Activated CD8-positive, alpha-beta T cell treated with anti-CD3 and anti-CD28 coated beads, Interleukin-2, amount 10 ng/mL, durations not matched to agents 7 days and 5 days (primary cell): Measurements from ENCODE around the gene FBXW12. TPM values are rescaled to one million over a fixed set of nuclear protein-coding genes. Genes with fewer than 3 reads are reported as not detected.
A peak's percentile ranks its signal among the peaks of the same experiment; 100 is the strongest.
"Not testable (repeated sequence)": the region's sequence is repeated elsewhere in the genome, so short reads cannot be mapped to it uniquely, and the experiment has no call there.

Experiments
- ATAC-seq: fragments of 150-1000 bp; cut with Tn5 transposase; one replicate; pipeline ENCODE4 v1.10.0; 2021; ENCODE audit warnings: moderate library complexity
- CTCF ChIA-PET: fragments of 350-600 bp; sonication (Branson Sonifier 250); formaldehyde crosslinking; loops from one replicate; lab custom pipeline; 2021; ENCODE audit warnings: antibody characterized with exemption; lab: Charles Lee
- POLR2A ChIA-PET: fragments of 350-600 bp; sonication (Branson Sonifier 250); formaldehyde crosslinking; loops from one replicate; lab custom pipeline; 2021; ENCODE audit warnings: antibody characterized with exemption; lab: Charles Lee
- DNase-seq: peaks from one replicate; pipeline ENCODE4 v3.0.0-alpha.2; 2020
- H3K27ac Mint-ChIP-seq: one replicate; pipeline ENCODE4 v1.8.0; 2021; ENCODE audit warnings: mild to moderate bottlenecking, mixed read lengths
- H3K27me3 Mint-ChIP-seq: one replicate; pipeline ENCODE4 v1.8.0; 2021; ENCODE audit warnings: low read depth, mixed read lengths
- H3K36me3 Mint-ChIP-seq: one replicate; pipeline ENCODE4 v1.8.0; 2021; ENCODE audit warnings: low read depth, mixed read lengths
- H3K4me1 Mint-ChIP-seq: one replicate; pipeline ENCODE4 v1.8.0; 2021; ENCODE audit warnings: low read depth, mixed read lengths
- H3K4me3 Mint-ChIP-seq: one replicate; pipeline ENCODE4 v1.8.0; 2021; ENCODE audit warnings: mild to moderate bottlenecking, mixed read lengths
- H3K9me3 Mint-ChIP-seq: one replicate; pipeline ENCODE4 v1.8.0; 2022; ENCODE audit warnings: mixed read lengths; ENCODE audit not compliant: insufficient read depth
- total RNA-seq, 2 experiments: library from RNA; stranded (reverse); gene quantifications; one replicate each; pipeline ENCODE4 v1.2.3, GENCODE V29; 2021

FBXW12 gene
- total RNA-seq, 2 experiments from 2014 or later, result not detected

DNA sequence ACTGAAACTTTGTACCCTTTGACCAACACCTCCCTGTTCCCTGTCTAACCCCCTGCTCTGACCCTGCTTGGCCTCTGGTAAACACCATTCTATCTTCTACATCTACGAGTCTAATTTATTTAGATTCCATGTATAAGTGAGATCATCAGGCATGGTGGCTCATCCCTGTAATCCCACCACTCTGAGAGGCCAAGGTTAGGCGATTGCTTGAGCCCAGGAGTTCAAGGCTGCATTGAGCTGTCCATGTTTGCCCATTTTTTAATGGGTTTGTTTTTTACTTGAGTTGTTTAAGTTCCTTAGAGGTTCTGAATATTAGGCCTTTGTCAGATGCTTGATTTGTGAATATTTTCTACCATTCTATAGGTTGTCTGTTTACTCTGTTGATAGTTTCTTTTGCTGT is 16.9 kb downstream of the FBXW12 start:
- Mint-ChIP-seq H3K4me3 (no peak overlapping the region), H3K27ac (no peak overlapping the region), H3K36me3 (no peaks in the 10 kb centered on the region), H3K27me3 (peaks cover 54% of the 10 kb centered on the region), H3K4me1 (no peaks in the 10 kb centered on the region), H3K9me3 (no peaks in the 10 kb centered on the region)
- POLR2A ChIA-PET, result no interaction called here
- CTCF ChIA-PET, result interaction anchor here (1.9 to 2.2 kb wide), 2 partner anchors 11 to 47 kb away, joined by 10 to 11 read pairs; no protein-coding TSS in a partner anchor
- no peak for ATAC-seq
- no peak for DNase-seq

DNA sequence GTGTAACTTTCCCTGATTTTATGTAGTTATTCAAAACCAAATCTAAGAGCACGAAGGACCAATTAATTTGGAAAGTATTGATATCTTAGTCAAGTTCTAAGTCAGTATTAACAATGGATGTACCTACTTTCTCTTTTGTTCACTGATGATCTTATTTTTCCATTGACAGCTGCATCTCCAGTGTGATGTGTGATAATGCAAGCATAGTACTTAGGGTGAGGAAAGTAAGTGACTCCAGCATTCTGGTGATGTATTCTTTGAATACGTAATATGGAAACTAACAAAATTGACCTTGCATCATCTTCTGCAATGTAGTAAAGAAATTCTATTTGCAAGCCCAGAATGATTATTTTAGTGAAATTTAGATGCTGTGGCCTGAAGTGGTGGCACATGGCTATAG is 22.4 kb downstream of the FBXW12 start:
- no peaks in the 10 kb centered on the region for H3K9me3 Mint-ChIP-seq
- POLR2A ChIA-PET, result no interaction called here
- H3K4me1 Mint-ChIP-seq, result peaks cover 2% of the 10 kb centered on the region
- H3K27ac Mint-ChIP-seq, result no peak overlapping the region
- H3K27me3 Mint-ChIP-seq, result peaks cover 31% of the 10 kb centered on the region
- no peaks in the 10 kb centered on the region for H3K36me3 Mint-ChIP-seq
- CTCF ChIA-PET, result interaction anchor here (1.3 to 4.2 kb wide), 2 partner anchors 42 to 113 kb away, joined by 3 to 22 read pairs; no protein-coding TSS in a partner anchor
- DNase-seq (no peak), ATAC-seq (no peak)
- no peak overlapping the region for H3K4me3 Mint-ChIP-seq

DNA sequence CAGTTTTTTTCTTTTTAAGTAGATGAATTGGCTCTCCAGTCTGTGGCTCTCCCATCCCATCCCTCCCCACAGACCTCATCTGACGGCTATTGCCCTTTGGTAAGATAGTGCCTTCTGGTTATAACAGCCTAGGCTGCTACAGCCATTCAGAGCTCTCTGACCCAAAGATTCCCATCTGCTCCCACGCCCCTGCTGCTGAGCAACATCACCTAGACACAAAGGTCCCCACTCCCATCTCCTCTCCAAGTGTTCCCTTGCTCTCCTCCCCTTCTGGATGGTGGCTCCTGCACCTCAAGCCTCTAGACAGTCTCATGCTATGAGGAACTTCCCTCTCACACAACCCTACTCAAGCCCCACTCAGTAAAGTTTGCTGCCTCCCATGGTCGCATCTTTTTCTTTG is 23.7 kb downstream of the FBXW12 start:
- Mint-ChIP-seq H3K27ac (no peak overlapping the region), H3K4me3 (no peak overlapping the region)
- no peak for ATAC-seq

DNA sequence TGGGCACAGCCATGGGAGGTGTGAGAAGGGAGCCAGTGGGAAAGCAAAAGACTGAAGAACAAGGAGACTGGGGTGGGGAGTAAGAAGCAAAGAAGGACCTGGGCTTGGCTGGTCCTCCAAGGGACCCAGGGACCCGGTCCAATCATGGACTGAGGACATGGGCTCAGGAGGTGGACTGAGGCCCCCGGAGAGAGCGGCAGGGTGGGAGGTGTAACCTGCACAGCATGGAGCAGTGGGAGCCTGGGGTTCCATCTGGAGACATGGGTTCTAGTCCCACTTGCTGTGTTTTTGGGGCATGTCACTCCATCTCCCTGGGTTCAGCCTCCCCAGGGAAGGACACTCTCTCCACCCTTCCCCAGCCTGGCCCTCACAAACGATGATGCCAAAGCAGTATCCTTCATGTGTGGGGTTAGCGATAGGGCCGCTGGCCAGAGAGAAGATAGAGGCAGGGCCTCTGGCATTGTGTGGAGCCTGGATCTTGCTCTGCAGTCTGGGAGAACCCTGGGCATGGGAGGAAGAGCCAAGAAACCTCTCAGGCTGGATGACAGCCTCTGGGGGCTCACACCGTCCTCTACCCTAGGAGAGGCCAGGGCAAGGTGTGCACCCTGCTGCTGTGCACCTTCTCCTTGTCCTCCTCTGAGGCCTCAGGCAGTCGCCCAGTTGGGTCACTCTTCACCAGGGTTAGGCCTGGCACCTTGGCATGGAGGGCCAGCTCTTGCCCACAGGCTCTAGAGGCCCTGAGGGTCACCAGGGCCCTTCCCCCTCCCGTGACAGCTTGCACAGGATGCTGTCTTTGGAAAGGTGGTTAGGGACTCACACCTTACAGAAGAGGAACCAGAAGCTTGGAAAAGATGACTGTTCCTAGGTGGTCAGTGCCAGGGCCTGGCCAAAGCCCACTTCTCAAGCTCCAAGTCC is 26.0 kb downstream of the FBXW12 start:
- CTCF ChIA-PET, result interaction anchor here (4.0 to 11.6 kb wide), 4 partner anchors 36 to 157 kb away, joined by 22 to 342 read pairs (median 112); partner anchors contain the start of genes PFKFB4 and PLXNB1
- Mint-ChIP-seq H3K4me1 (peaks cover 2% of the 10 kb centered on the region), H3K27me3 (peaks cover 12% of the 10 kb centered on the region), H3K4me3 (no peak overlapping the region), H3K27ac (no peak overlapping the region), H3K9me3 (no peaks in the 10 kb centered on the region), H3K36me3 (no peaks in the 10 kb centered on the region)
- no peak for ATAC-seq
- peak; percentile 18 for DNase-seq
- POLR2A ChIA-PET, result no interaction called here

More for the DNA sequence above, 23.7 kb downstream of the FBXW12 start:
- no peak for DNase-seq
- Mint-ChIP-seq H3K4me1 (peaks cover 2% of the 10 kb centered on the region), H3K36me3 (no peaks in the 10 kb centered on the region), H3K9me3 (no peaks in the 10 kb centered on the region), H3K27me3 (peaks cover 23% of the 10 kb centered on the region)
- POLR2A ChIA-PET, result interaction anchor here (0.6 kb wide), 1 partner anchor 154 kb away, joined by 3 read pairs; no protein-coding TSS in a partner anchor
- CTCF ChIA-PET, result interaction anchor here (4.2 kb wide), 1 partner anchor 40 kb away, joined by 22 read pairs; no protein-coding TSS in a partner anchor

DNA sequence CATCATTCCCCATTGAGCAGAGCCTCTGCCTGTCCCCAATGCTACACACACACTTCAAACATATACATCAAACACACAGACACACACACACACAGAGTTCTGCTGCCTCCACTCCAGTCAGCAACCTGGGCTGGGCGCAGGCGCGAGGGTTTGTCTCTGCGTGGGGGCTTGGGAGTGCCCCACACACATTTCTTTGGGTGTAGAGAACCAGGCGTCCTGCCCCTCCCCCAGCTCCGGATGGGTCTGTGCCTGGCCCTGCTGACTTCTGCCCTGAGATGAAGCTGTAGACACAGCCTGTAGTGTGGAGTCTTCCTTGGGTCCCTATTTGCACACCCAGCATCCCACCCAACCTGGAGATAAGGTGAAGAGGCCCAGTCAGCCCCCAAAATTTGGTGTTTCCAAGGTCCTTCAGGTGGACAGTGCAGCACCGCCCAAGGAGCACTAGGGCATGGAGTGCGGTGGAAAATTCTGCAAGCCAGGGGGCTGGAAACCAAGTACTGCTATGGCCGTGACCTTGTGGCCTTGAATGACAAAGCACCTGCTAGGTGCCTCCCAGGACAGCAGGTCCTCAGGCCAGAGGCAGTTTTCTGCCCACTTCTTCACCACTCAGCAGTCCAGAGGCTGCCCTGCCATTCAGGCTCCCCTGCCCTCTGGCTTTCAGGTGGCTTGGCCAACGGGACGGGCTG is 26.8 kb downstream of the FBXW12 start:
- Mint-ChIP-seq H3K36me3 (no peaks in the 10 kb centered on the region), H3K27ac (no peak overlapping the region), H3K4me3 (no peak overlapping the region), H3K4me1 (peaks cover 2% of the 10 kb centered on the region), H3K9me3 (no peaks in the 10 kb centered on the region), H3K27me3 (peaks cover 9% of the 10 kb centered on the region)
- CTCF ChIA-PET, result interaction anchor here (0.9 to 11.6 kb wide), 7 partner anchors 35 to 238 kb away, joined by 3 to 342 read pairs (median 29); partner anchors contain the start of genes PFKFB4 and PLXNB1
- DNase-seq (peak; percentile 18), ATAC-seq (no peak)
- POLR2A ChIA-PET, result interaction anchor here (0.6 kb wide), 1 partner anchor 124 kb away, joined by 4 read pairs; no protein-coding TSS in a partner anchor

DNA sequence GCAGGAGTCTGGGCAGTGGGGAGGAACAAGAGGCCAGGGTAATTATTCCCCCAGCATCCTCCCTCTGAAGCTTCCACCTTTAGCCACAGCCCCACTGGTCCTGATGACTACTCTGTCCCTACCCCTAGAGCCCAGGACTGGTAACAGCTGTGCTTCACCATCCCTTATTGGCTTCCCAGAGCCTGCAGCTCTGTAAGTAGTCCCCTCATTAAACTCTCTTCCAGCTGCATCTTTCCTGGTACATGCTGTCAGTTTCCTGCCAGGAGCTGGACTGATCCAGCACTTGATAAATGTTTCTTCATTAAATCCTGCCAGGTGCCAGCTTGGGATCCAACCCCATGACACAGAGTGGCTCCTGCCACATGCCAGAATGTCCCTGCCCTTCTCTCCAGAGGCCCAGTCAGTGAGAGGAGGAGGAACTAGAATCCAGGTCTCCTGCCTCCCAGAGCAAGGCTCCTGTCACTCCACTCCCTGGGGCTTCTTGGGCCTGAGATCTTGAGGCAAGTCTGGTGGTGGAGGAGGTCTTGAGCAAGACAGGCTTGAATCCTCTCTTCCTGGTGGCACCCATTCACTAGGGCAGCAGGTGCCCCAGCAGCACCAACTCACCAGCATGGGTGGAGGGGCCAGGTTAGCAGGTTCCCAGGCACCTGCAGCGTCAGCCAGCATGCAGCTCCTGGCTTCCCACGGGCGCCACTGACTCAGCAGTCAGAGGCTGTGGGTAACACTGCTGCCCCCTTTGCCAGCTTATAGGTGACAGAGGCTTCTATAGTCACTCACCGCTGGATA is 27.6 kb downstream of the FBXW12 start:
- DNase-seq (no peak), ATAC-seq (no peak)
- H3K9me3 Mint-ChIP-seq, result no peaks in the 10 kb centered on the region

DNA sequence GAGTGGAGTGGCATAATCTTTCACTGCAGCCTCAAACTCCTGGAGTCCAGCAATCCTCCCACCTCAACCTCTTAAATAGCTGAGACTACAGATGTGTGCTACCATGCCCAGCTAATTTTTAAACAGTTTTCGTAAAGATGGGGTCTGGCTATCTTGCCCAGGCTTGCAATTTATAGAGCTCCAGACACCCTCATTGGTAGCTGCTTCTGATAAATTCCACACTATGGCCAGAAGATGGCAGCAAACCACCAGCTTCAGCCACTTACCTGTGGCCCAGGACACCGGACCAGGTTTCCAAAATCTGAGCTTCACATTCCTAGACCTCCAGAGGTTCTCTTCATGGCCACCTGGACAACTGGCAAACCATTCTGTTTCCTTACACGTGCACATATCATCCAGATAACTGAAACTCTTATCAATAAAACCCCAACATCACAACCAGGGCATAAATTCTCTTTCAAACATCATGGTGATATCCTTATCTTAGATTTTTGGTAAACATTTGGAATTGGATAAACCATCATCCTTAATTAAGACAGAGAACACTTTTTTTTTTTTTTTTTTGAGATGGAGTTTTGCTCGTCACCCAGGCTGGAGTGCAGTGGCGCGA is 28.9 kb downstream of the FBXW12 start:
- CTCF ChIA-PET, result interaction anchor here (0.6 to 11.6 kb wide), 69 partner anchors 8 to 777 kb away, joined by 3 to 342 read pairs (median 4); partner anchors contain the start of genes CCDC51, FBXW12, NCKIPSD and NME6
- H3K27me3 Mint-ChIP-seq, result peaks cover under 1% of the 10 kb centered on the region
- H3K4me3 Mint-ChIP-seq, result no peak overlapping the region
- H3K36me3 Mint-ChIP-seq, result no peaks in the 10 kb centered on the region
- POLR2A ChIA-PET, result interaction anchor here (0.7 kb wide), 1 partner anchor 35 kb away, joined by 3 read pairs; no protein-coding TSS in a partner anchor
- H3K9me3 Mint-ChIP-seq, result no peaks in the 10 kb centered on the region
- peak; percentile 76 for DNase-seq
- H3K4me1 Mint-ChIP-seq, result peaks cover 2% of the 10 kb centered on the region
- H3K27ac Mint-ChIP-seq, result no peak overlapping the region
- ATAC-seq, result peak; percentile 88

More for the DNA sequence above, 27.6 kb downstream of the FBXW12 start:
- CTCF ChIA-PET, result interaction anchor here (0.7 to 11.6 kb wide), 19 partner anchors 11 to 269 kb away, joined by 3 to 342 read pairs (median 10); partner anchors contain the start of genes CCDC51, PFKFB4, PLXNB1 and TMA7
- POLR2A ChIA-PET, result interaction anchor here (0.6 to 1.1 kb wide), 3 partner anchors 40 to 125 kb away, joined by 3 to 4 read pairs (median 3); no protein-coding TSS in a partner anchor
- Mint-ChIP-seq H3K4me1 (peaks cover 2% of the 10 kb centered on the region), H3K27me3 (peaks cover 9% of the 10 kb centered on the region), H3K4me3 (no peak overlapping the region), H3K27ac (no peak overlapping the region), H3K36me3 (no peaks in the 10 kb centered on the region)

DNA sequence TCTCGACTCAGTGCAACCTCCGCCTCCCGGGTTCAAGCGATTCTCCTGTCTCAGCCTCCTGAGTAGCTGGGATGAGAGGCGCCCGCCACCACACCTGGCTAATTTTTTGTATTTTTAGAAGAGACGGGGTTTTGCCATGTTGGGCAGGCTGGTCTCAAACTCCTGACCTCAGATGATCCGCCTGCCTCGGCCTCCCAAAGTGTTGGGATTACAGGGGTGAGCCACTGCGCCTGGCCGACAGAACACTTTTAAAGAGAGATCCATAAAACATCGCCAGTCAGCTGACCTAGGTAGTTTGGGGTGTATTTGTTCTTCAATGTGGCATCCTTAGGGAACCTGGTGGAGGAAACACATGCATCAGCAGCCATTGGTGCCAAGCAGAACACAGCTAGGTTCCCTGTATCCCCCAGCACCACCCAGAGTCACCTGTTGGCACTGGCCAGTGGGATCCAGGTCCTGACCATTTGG is 29.4 kb downstream of the FBXW12 start:
- POLR2A ChIA-PET, DNase-seq, H3K4me1 Mint-ChIP-seq, H3K9me3 Mint-ChIP-seq, H3K27me3 Mint-ChIP-seq, ATAC-seq, H3K36me3 Mint-ChIP-seq, H3K27ac Mint-ChIP-seq, H3K4me3 Mint-ChIP-seq: not testable (repeated sequence)
- CTCF ChIA-PET, result interaction anchor here (0.6 to 11.6 kb wide), 57 partner anchors 9 to 554 kb away, joined by 3 to 342 read pairs (median 4); partner anchors contain the start of genes CCDC51, NCKIPSD, NME6 and PFKFB4

DNA sequence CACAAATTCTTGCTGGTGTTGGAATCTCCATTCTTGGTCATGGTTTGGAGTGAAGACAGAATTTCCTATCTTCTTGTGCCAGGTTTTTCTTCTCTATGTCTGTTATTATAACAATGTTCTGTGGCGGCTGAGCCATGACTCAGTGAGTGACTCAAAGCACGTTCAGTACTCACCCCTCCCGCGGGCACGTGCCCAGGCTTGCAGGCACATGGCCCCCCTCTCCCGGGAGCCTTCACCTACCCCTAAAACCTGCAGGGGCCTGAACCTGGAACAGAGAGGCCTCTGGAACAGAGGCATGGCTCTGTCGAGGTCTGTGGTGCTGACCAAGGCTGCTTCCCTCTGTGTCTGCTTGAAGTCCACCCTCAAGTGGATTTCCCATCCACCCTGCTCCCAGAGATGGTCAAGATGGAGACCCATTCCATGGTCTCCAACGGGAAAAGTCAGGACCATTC is 30.3 kb downstream of the FBXW12 start:
- POLR2A ChIA-PET, result no interaction called here
- CTCF ChIA-PET, result interaction anchor here (0.8 to 11.6 kb wide), 5 partner anchors 32 to 153 kb away, joined by 3 to 342 read pairs (median 45); partner anchors contain the start of genes CCDC51, PFKFB4, PLXNB1 and TMA7
- Mint-ChIP-seq H3K27ac (no peak overlapping the region), H3K4me3 (no peak overlapping the region), H3K4me1 (peaks cover 2% of the 10 kb centered on the region), H3K27me3 (no peaks in the 10 kb centered on the region), H3K9me3 (no peaks in the 10 kb centered on the region), H3K36me3 (no peaks in the 10 kb centered on the region)
- DNase-seq, result no peak
- no peak for ATAC-seq

DNA sequence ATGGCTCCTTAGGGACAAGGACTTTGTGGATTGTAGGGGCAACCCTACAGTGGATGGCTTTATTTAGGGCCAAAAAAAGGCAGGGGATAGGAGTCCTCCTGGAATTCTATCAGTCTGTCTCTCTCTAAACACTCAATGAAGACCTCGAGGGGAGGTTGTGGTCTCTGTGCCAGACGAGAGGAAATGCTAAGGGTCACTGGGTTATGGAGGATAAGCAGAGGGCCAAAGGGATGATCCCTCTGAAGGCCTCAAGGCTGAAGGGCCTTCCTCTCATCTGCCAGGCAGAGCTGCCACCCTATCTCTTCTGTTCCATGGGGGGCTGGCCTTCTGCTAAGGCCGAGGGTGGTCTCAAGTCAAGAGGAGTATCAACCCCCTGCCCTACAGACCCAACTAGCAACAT is 30.9 kb downstream of the FBXW12 start:
- Mint-ChIP-seq H3K36me3 (no peaks in the 10 kb centered on the region), H3K27ac (no peak overlapping the region), H3K4me1 (no peaks in the 10 kb centered on the region), H3K4me3 (no peak overlapping the region), H3K9me3 (no peaks in the 10 kb centered on the region), H3K27me3 (no peaks in the 10 kb centered on the region)
- DNase-seq (no peak), ATAC-seq (no peak)
- CTCF ChIA-PET, result interaction anchor here (0.6 to 11.6 kb wide), 4 partner anchors 31 to 152 kb away, joined by 3 to 342 read pairs (median 91); partner anchors contain the start of genes PFKFB4 and PLXNB1
- POLR2A ChIA-PET, result no interaction called here
